ENCODE results near the gene CACNA1C. TPM values are rescaled to one million over a fixed set of nuclear protein-coding genes. Genes with fewer than 3 reads are reported as not detected.

The CACNA1C gene
- total and polyA plus RNA-seq, 10 of the 15 experiments (the other 5 are each of a cell fraction or from before 2014, with no cell fraction given), result under 0.01 to 0.15 (median 0.09) TPM; not detected in 5

DNA sequence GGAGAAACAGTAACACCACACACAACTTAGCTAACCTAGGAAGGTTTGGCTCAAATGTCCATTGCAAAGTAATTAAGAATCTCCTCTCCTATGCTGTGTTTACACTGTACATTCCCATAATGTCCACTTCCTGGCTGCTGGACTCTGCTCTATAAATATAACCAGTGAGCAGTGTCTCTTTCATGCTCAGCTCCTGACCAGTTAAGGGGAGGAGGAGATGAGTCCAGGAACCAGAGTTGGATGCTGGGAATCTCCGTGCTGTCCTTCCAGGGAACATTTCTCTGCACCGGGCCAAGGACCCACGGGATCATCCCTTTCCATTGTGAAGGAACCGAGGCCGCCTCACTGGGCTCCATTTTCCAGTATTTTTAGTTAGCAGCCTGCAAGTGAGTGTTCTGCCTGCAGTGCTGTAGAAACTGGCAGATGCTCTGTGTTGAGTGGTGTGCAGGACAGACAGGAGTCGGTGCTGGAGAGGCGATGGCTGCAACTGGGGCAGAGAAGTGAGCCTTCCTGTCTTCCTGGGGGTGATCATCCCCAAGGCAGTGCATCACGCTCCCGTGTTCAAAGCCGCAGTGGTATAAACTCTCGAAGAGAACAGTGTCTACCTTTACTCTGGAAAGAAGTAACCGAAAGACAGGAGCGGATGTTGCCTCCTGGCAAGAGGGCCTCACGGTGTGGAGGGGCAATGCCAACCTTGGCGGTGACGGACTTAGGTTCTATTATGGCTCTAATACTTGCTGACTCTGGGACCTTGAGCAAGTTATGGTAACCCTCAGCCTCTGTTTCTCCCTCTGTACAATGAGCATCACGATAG is 195.5 kb downstream of the CACNA1C start (continued):
- TF ChIP-seq, protein P1, sequence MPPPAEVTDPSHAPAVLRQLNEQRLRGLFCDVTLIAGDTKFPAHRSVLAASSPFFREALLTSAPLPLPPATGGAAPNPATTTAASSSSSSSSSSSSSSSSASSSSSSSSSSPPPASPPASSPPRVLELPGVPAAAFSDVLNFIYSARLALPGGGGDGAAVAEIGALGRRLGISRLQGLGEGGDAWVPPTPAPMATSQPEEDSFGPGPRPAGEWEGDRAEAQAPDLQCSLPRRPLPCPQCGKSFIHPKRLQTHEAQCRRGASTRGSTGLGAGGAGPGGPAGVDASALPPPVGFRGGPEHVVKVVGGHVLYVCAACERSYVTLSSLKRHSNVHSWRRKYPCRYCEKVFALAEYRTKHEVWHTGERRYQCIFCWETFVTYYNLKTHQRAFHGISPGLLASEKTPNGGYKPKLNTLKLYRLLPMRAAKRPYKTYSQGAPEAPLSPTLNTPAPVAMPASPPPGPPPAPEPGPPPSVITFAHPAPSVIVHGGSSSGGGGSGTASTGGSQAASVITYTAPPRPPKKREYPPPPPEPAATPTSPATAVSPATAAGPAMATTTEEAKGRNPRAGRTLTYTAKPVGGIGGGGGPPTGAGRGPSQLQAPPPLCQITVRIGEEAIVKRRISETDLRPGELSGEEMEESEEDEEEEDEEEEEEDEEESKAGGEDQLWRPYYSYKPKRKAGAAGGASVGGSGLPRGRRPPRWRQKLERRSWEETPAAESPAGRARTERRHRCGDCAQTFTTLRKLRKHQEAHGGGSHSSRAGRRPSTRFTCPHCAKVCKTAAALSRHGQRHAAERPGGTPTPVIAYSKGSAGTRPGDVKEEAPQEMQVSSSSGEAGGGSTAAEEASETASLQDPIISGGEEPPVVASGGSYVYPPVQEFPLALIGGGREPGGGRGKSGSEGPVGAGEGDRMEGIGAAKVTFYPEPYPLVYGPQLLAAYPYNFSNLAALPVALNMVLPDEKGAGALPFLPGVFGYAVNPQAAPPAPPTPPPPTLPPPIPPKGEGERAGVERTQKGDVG (CRISPR knock-in tag; IDR thresholded peaks at IDR 0.05), result no peak
- TF ChIP-seq PAX8 (IDR thresholded peaks at IDR 0.05) (no peak), IKZF2 (IDR thresholded peaks at IDR 0.05) (no peak), NRF1 (conservative IDR thresholded peaks at IDR 0.05; ENCODE audit: low read depth, low read length) (no peak)

DNA sequence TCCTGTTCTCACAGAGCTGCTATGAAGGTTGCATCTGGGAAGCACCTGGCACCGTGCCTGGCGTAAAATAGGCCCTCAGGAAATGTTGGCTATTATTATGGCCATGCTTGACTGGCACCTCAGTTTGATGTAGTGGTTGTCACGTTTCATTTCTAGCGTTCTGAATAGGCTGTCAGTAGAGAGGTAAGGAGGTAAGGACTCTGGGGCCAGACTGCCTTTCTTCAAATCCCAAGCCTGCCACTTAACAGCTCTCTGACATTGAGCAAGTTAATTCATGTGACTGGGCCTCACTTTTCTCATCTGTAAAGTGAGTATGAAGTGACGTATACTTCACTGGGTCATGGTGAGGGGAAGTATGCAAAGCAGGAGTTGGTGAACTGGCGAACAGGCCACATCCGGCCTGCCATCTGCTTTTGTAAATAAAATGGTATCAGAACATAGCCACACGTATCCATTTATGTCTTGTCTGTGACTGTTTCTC is 196.2 kb downstream of the CACNA1C start:
- Histone ChIP-seq H3K27ac (ENCODE audit: control insufficient read depth, insufficient read depth) (peak overlapping the region; percentile 70), H3K4me2 (ENCODE audit: control insufficient read depth, insufficient read depth) (peak overlapping the region; percentile 83), H3K9me3 (replicated peaks; ENCODE audit: control insufficient read depth, insufficient read depth, low read length) (no peaks in the 10 kb centered on the region), H3K9ac (ENCODE audit: control insufficient read depth, insufficient read depth, low read length) (no peak overlapping the region), H3K4me1 (ENCODE audit: control insufficient read depth, insufficient read depth, low read length) (peaks cover 33% of the 10 kb centered on the region), H3K27me3 (replicated peaks in 1 of 2; ENCODE audit: control insufficient read depth in 2 of 2, insufficient read depth in 2 of 2, low read length in 1 of 2) (no peaks in the 10 kb centered on the region), H2AFZ (ENCODE audit: control insufficient read depth, low read depth, low read length) (peak overlapping the region; percentile 49), H3K4me3 (no peak overlapping the region), H3K79me2 (ENCODE audit: control insufficient read depth, insufficient read depth, low read length) (no peaks in the 10 kb centered on the region), H4K20me1 (ENCODE audit: control insufficient read depth, insufficient read depth) (no peaks in the 10 kb centered on the region), H3K36me3 (ENCODE audit: control insufficient read depth in 2 of 2, insufficient read depth in 2 of 2, low read length in 1 of 2) (no peaks in the 10 kb centered on the region)
- under 1% methylated on average over 8 of the region's 8 CpGs for WGBS (ENCODE audit: insufficient coverage, insufficient replicate concordance, low lambda C conversion rate, missing lambda C conversion rate)
- ATAC-seq, result peak; percentile 93
- SMC1A ChIA-PET (ENCODE audit: uncharacterized antibody, unreplicated experiment), result no interaction called here
- RAD21 ChIA-PET (ENCODE audit: unreplicated experiment), result no interaction called here
- POLR2A ChIA-PET, result no interaction called here
- in situ Hi-C loops (cut with MboI) (no loop called here), intact Hi-C loops (cut with micrococcal nuclease; ENCODE audit: unreplicated experiment) (no loop called here)
- peak; percentile 92 for FAIRE-seq
- no TSS peak for BruUV-seq (replicated peaks)
- DNase-seq (ENCODE audit: low read depth, low spot score), result peak; percentile 93
- CTCF ChIA-PET, result interaction anchor here (1.0 kb wide), 1 partner anchor 9 kb away, joined by 3 read pairs; no protein-coding TSS in a partner anchor
- TF ChIP-seq CREM (IDR thresholded peaks at IDR 0.05; ENCODE audit: low read depth) (0 out of 2 replicates have a peak, but pooled peaks have one; percentile 33), ATF2 (IDR thresholded peaks at IDR 0.05; ENCODE audit: low read length) (no peak), CREB1 (IDR thresholded peaks at IDR 0.05; ENCODE audit: low read depth) (0 out of 2 replicates have a peak, but pooled peaks have one; percentile 28), DPF2 (IDR thresholded peaks at IDR 0.05) (0 out of 2 replicates have a peak, but pooled peaks have one; percentile 29), RAD51 (IDR thresholded peaks at IDR 0.05) (no peak), STAT3 (IDR thresholded peaks at IDR 0.05; ENCODE audit: low read depth, low read length) (no peak), CHD4 (IDR thresholded peaks at IDR 0.05) (no peak), IRF5 (IDR thresholded peaks at IDR 0.05; ENCODE audit: borderline replicate concordance) (no peak), MAX (IDR thresholded peaks at IDR 0.05; ENCODE audit: low read depth, low read length) (no peak)
- TF ChIP-seq, protein P2, sequence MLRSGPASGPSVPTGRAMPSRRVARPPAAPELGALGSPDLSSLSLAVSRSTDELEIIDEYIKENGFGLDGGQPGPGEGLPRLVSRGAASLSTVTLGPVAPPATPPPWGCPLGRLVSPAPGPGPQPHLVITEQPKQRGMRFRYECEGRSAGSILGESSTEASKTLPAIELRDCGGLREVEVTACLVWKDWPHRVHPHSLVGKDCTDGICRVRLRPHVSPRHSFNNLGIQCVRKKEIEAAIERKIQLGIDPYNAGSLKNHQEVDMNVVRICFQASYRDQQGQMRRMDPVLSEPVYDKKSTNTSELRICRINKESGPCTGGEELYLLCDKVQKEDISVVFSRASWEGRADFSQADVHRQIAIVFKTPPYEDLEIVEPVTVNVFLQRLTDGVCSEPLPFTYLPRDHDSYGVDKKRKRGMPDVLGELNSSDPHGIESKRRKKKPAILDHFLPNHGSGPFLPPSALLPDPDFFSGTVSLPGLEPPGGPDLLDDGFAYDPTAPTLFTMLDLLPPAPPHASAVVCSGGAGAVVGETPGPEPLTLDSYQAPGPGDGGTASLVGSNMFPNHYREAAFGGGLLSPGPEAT (IDR thresholded peaks at IDR 0.05; ENCODE audit: low read depth), result peak; percentile 38; the same call in 1 of the 2 replicates

All from GM12878 (cell line).